T-helper 1 cell treated with Interleukin-12 subunit alpha and Interleukin-12 subunit beta and Interleukin-4 antibody, amounts not matched to agents 30 ng/mL and 1 ng/mL, for 36 hours (primary cell): ENCODE measurements around the gene EPN1. TPM values are rescaled to one million over a fixed set of nuclear protein-coding genes. Genes with fewer than 3 reads are reported as not detected.

Experiments used
- intact Hi-C: fragments of 100-400 bp; cut with micrococcal nuclease; formaldehyde crosslinking; loops from one replicate; pipeline ENCODE4 v1.15.1; 2024
- total RNA-seq: library from RNA; stranded (reverse); gene quantifications from 2 replicates; pipeline ENCODE4 v1.2.3, GENCODE V29; 2022

EPN1 gene
- total RNA-seq: 55.9 and 58.2 TPM in 2 replicates

DNA sequence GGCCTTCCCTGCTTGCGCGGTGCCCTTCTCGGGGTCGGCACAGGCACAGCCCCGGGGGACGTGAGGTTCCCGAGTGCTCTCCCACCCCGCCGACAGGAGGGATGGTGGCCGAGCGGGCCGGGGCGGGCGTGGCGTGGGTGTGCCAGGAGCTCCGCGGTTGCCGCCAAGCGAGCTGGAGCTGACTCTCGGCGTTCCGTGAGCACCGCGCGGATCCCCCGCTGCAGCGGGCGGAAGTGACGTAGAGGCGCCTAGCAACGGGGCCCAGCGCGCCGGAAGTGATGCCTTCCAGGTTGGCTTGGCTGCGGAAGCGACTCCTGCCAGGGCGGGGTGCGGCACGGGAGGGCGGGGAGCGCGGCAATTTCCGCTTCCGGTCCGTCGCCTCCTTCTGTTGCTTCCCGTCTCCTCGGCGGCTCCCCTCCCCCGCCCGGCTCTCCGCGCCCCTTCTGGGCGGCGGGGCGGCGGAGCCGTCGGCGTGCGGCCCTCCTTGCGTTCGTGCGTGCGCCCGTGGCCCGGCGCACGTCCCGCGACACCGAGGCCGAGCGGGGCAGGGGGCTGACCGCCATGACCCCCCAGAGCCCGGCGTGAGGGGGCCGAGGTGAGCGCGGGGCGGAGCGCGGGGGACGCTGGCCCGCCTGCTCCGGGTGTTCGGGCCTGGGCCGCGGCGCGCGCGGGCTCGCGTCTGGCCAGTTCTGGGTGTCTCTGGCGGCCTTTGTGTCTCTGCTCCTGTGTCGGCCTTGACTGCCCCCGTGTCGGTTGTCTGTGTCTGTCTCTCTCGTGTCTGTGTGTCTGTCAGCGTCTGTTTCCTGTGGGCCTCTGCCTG, at the start of gene EPN1:
Gene EPN1, plus strand, starts transcription at position 386 of the 820 bp plus-strand sequence. CDS start 3,402 bp downstream, outside the sequence.
- intact Hi-C loops: loop anchor here (1.0 to 2.0 kb wide), 7 partner anchors 21 to 640 kb away; partner anchors contain the start of genes FIZ1, PPP1R12C, ZNF444 and ZNF787

DNA sequence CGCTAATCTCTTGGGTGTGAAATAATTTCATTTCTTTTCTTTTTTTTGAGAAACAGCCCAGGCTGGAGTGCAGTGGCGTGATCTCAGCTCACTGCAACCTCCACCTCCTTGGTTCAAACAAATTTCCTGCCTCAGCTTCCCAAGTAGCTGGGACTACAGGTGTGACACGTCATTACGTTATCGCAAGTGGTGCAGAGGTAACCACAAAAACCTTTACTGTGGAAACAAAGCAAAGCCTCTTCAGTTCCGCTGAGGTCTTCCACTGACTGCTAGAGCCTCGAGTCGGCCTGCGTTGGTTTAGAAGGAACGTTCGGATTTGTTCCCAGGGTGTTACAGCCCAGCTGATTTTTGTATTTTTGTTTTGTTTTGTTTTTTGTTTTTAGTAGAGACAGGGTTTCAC, 48.7 kb upstream of the EPN1 start:
- intact Hi-C loops: no loop called here

- intact Hi-C loops: loop anchor here (1.0 to 5.0 kb wide), 5 partner anchors 8 to 701 kb away; partner anchors contain the start of gene ZNF784
These were observed 42.6 kb upstream of the EPN1 start for GRCh38 chr19:55632463-55632834.

DNA sequence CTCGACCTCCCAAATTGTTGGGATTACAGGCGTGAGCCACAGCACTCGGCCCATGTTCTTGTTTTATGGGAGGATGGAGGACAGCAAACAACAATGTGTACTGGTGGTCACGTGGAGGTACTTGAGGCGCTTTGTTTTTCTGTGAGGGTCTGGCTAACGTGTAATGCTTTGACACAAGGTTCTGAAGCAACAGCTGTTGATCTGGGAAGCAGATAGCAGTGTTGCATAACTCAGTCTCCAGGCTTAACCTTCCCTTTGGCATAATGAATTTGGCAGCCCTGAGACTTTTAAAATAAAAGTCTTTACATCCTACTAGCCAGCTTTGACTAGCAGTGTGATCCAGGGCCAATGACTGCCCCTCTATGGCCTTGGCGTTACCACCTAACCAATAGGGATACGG, 41.2 kb upstream of the EPN1 start:
- intact Hi-C loops: loop anchor here (2.0 to 5.0 kb wide), 3 partner anchors 41 to 492 kb away; partner anchors contain the start of genes EPN1 and ZNF579

DNA sequence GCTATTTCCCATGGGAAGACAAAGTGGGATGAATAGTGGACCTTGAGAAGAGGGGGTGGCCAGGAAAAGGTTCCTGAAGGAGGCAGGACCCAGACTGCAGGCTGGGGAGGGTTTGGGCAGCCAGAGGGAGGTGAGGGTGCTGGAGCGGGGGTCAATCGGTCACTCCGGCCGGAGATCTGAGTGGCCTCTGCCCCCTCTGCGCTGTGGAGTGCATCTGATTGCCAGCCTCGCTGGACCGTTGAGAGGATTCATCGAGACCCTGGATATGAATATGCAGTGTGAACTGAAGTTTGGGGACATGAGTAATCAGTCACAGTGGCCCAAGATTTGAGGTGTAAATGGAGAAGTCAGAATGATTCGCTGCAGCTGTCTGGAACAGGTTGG, 39.7 kb upstream of the EPN1 start:
- intact Hi-C loops: loop anchor here (1.0 to 2.0 kb wide), 4 partner anchors 8 to 518 kb away; partner anchors contain the start of genes EPN1, PPP1R12C, ZNF579 and ZNF581

DNA sequence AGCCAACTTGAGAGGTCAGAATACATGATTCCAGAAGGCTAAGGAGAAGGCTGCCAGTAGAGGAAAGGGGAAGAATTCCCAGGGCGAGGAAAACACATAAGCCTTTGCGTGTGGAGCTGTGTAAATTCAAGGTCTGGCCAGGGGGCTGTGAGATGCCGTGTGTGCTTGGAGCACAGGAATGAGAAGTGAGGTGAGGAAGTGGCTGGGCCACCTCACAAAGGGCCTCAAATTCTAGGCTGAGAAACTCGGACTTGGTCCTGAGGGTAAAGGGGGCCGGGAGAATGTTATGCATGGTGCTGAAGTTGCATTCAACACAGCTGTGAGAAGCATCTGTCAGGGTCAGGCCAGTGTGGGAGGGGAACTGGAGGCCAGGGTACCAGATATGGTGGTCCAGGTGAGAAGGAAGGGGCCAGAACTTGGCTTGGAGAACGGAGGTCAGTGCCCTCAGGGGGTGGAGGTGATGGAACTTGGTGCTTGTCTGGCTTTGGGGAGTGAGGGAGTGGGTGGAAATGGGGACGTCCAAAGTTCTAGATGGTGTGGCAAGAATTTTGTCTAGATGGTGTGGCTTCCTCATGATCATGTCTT, 39.1 kb upstream of the EPN1 start:
- intact Hi-C loops: loop anchor here (1.0 to 2.0 kb wide), 4 partner anchors 7 to 519 kb away; partner anchors contain the start of genes EPN1, PPP1R12C, ZNF579 and ZNF581

DNA sequence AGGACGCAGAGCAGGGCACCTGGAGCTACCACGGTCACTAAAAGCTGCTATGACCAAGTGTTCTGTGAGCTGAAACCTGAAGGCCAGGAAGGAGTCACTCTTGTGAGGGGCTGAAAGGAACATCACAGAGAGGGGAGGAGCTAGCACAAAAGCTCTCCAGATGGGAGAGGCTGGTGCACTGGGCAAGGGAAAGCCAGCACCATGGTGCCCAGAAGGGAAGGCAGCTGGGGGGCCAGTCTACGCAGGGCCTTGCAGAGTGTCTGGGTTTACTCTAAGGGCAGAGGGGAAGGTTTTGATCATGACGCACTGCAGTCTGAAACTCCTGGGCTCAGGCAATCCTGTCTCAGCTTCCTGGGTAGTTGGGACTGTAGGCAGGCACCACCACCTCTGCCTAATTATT, 38.3 kb upstream of the EPN1 start:
- intact Hi-C loops: no loop called here

DNA sequence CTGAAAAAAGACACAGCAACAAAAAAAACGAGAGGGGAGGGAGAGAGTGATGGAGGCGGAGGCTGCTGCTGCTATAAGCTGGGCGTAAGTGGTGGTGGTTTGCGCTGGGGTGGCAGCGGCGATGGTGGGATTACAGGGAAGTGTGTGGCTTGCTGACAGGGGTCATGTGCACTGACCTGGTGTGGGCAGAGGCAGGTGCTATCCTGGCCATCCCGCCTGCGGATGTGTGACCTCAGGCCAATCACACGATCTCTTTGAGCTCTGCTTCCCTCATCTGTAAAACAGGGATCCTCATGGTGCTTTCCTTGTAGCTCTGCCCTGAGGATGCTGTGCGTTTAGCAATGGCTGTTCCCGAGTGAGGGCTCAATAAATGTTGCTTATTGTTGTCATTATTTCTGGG, 37.5 kb upstream of the EPN1 start:
- intact Hi-C loops: no loop called here

DNA sequence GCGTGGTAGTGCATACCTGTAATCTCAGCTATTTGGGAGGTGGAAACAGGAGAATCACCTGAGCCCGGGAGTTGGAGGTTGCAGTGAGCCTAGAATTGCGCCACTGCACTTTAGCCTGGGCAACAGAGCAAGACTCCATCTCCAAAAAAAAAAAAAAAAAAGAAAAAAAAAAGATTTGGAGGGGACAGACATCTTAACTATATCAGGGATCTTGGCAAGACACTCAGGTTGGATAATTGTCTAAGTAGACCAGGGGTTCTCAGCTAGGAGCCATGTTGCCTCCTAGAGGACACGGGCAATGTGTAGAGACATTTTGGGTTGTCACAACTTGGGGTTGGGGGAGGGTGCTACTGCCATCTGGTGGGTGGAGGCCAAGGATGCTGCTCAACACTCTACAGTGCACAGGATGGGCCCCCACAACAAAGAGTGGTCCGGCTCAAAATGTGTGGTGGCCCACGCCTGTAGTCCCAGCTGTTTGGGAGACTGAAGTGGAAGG, 36.1 kb upstream of the EPN1 start:
- intact Hi-C loops: no loop called here

GRCh38 chr19:55640043-55640576, 34.9 kb upstream of the EPN1 start:
- intact Hi-C loops: loop anchor here (1.0 to 5.0 kb wide), 3 partner anchors 8 to 1438 kb away; partner anchors contain the start of genes RPL28 and RPS9

- intact Hi-C loops: loop anchor here (1.0 to 5.0 kb wide), 4 partner anchors 8 to 1438 kb away; partner anchors contain the start of genes RPL28, RPS9 and ZNF784
These were observed 34.2 kb upstream of the EPN1 start, which contains the start of gene ZNF580 for GRCh38 chr19:55640577-55641425. ZNF580 (plus strand) TSS chr19:55641002; CDS start chr19:55642509, 1,507 bp downstream.

DNA sequence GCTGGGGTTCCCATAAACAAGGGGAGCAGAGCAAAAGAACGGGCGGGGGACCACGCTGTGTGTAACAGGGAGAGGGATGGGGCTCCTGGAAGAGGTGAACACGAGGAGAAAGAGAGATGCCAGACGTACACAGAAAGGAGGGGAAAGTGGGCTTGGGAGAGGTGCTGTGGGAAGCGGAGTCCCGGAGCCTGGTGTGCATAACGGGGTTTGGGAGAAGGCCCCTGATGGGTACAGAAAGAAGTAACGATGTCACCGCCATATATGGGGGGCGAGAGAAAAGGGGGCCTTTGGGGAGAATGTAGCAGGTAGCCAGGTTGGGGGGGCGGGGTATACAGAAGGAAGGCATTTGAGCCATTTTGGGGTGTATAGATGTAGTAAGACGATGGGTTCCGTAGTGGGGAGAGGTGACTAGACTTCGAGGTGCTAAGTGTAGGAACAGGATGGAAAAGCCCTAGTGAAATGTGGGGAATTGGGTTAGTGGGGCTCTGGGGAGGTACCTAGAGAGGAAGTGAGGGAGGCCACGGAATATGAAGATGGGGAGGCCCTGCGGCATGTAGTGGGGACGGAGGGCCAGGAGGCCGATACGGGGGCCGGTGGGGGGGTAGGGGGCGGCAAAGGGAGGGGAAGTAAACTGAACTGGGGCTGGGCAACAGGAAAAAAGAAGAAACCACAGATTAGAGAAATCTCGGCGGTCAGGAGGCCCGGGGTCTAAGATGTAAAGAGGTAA, 33.4 kb upstream of the EPN1 start:
- intact Hi-C loops: loop anchor here (1.0 to 5.0 kb wide), 3 partner anchors 17 to 1439 kb away; partner anchors contain the start of genes RPL28, RPS9 and ZNF784

- intact Hi-C loops: loop anchor here (1.0 to 5.0 kb wide), 5 partner anchors 7 to 1440 kb away; partner anchors contain the start of genes FIZ1, RPL28 and RPS9
These were observed 32.6 kb upstream of the EPN1 start for GRCh38 chr19:55642153-55643002.

GRCh38 chr19:55643003-55643886, 31.8 kb upstream of the EPN1 start, which contains the start of gene ZNF581:
ZNF581 (plus strand) TSS chr19:55643649; CDS start chr19:55644572, 923 bp downstream.
- intact Hi-C loops: loop anchor here (1.0 to 5.0 kb wide), 5 partner anchors 8 to 1441 kb away; partner anchors contain the start of genes FIZ1, RPL28 and RPS9

- intact Hi-C loops: loop anchor here (1.0 to 5.0 kb wide), 5 partner anchors 9 to 1442 kb away; partner anchors contain the start of genes FIZ1, RPL28 and RPS9
These were observed 31.2 kb upstream of the EPN1 start for GRCh38 chr19:55643887-55644176.

DNA sequence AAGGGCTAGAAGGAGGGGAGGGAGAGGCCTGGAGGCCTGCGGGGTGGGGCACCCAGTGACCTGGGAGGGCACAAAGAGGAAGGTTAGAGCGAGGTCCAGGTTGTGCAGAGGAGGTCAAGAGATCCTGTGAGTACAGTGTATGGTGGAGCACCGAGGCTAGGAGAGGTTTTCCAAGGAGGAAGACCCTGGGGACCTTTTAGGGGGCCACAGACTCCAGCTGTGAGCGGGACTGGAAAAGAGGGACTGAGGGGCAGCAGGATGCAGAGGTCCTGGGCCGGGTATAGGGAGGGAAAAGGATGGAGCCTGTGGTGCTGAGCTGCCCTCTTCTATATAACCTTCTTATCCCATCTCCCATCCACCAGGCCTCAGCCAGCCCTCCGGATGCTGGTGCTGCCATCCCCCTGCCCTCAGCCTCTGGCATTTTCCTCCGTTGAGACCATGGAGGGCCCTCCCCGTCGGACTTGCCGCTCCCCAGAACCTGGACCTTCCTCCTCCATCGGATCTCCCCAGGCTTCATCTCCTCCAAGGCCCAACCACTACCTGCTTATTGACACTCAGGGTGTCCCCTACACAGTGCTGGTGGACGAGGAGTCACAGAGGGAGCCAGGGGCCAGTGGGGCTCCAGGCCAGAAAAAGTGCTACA, 30.7 kb upstream of the EPN1 start:
- intact Hi-C loops: loop anchor here (5.0 kb wide), 2 partner anchors 257 to 1442 kb away; partner anchors contain the start of genes RPL28 and RPS9
